GM19468 (cell line): ENCODE measurements around the gene MAGEA2B.
"Not testable (repeated sequence)": the region's sequence is repeated elsewhere in the genome, so short reads cannot be mapped to it uniquely, and the experiment has no call there.

Source experiments
- ATAC-seq: cut with Tn5 transposase; IDR thresholded peaks from one replicate; pipeline ENCODE4 v1.9.1; 2021; ENCODE audit warnings: mild to moderate bottlenecking, moderate library complexity, moderate number of reproducible peaks; ENCODE audit not compliant: unreplicated experiment; ENCODE audit errors: extremely low read depth

Gene MAGEA2B

DNA sequence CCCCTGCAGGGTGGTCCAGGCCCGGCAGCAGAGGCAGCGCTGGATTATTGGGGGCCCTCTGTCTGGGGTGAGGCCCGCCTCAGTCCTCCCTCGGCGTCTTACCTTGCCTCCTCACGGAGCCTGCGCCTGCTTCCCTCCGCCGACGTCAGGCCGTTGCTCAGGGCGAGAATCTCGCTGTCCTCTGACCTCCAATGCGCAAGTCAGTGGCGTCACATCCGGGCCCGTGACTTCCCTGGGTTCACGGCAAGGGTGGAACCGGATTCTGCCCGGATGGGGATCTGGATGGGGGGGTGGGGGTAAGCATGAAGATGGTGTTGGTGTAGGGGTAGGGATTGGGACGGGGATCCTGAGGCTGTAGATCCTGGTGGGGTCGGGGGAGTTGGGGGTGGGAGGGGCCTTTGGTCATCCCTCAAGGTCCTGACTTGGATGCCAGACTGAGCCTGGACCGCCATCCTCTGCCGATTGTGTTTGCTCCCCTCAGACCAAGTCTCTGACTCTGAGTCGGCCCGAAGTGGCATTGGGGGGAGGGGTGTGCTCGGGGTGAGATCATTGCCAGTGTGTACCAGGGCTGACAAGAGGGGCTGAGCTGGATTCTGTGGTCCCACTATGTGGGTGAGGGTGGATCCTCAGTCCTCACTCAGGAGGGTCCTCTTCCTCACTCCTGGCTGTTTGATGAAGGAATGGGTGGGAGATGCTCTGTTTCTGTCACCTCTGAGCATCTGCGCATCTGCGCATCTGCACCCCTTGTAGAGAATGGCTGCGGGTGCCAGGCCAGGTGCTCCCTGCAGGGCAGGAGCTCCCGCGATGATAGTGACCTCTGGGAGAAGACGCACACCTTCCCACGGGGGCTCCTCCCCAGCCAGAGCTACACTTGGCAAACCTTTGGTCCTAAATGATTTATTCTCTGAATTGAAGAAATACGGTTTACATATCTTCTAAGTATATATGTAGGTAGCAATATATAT, 39.5 kb downstream of the MAGEA2B start, which contains the start of gene MAGEA2:
Gene MAGEA2 (minus strand): TSS at position 157 of the 965 bp plus-strand sequence. CDS start 2,479 bp downstream, outside the sequence.
- not testable (repeated sequence) for ATAC-seq

DNA sequence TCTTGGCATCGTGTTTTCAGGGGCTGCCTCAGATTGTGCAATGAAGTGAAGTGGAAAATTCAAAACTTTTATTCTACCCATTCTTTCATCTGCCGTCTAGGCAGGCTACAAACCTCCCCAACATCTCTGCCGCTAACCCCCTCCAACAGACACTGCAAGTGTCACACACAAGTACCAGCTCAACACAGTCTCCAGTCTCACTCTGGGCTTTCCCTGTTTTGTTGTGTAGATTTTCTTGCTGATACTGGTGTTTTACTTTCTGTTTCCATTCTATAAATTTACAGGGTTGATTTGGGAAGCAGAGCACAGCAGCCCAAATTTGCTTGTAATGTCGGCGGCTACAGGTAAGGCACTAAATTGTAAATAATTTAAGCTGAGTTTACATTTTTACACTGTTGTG, 40.4 kb downstream of the MAGEA2B start:
- not testable (repeated sequence) for ATAC-seq

- not testable (repeated sequence) for ATAC-seq
Measured at GRCh38 chrX:152758918-152759317, 44.5 kb downstream of the MAGEA2B start, which contains the start of gene CSAG3. CSAG3 (plus strand) TSS chrX:152759218.

DNA sequence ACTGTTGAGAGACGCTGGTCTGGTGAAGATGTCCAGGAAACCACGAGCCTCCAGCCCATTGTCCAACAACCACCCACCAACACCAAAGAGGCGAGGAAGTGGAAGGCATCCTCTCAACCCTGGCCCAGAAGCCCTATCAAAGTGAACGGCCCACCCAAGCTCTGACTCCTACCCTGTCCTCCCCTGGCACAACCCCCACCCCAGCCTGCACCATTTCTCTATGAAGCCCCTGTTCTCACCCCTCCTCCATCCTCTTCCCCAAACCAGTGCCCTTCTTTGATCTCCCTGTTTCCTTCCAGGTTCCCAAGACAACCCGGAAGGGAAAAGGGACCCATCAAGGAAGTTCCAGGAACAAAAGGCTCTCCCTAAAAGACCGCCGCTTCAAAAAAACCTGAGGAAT, 45.1 kb downstream of the MAGEA2B start:
- not testable (repeated sequence) for ATAC-seq

GRCh38 chrX:152761582-152761981, 47.2 kb downstream of the MAGEA2B start:
- not testable (repeated sequence) for ATAC-seq

DNA sequence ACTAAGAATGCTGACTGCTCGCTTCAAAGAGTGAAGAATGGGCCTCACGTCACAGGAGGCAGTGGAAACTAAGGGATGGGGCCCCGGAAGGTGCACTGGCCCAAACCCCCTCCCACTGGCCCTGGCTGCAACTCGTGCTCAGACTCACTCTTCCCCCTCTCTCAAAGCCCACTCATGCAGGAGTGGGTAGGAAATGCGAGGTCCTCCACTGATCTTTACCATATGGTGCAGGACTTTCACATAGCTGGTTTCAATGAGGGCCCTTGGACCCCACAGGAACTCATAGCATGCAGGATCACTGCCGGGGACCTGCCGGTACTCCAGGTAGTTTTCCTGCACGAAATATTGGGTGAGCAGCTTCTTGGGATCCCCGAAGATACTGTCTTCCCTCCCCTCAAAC, 52.1 kb downstream of the MAGEA2B start:
- ATAC-seq, result not testable (repeated sequence)
